ENCODE results near the gene POLD4. TPM values are rescaled to one million over a fixed set of nuclear protein-coding genes. Genes with fewer than 3 reads are reported as not detected.

POLD4 gene
- total RNA-seq, 1 experiment from 2014 or later, result 78.7 TPM

DNA sequence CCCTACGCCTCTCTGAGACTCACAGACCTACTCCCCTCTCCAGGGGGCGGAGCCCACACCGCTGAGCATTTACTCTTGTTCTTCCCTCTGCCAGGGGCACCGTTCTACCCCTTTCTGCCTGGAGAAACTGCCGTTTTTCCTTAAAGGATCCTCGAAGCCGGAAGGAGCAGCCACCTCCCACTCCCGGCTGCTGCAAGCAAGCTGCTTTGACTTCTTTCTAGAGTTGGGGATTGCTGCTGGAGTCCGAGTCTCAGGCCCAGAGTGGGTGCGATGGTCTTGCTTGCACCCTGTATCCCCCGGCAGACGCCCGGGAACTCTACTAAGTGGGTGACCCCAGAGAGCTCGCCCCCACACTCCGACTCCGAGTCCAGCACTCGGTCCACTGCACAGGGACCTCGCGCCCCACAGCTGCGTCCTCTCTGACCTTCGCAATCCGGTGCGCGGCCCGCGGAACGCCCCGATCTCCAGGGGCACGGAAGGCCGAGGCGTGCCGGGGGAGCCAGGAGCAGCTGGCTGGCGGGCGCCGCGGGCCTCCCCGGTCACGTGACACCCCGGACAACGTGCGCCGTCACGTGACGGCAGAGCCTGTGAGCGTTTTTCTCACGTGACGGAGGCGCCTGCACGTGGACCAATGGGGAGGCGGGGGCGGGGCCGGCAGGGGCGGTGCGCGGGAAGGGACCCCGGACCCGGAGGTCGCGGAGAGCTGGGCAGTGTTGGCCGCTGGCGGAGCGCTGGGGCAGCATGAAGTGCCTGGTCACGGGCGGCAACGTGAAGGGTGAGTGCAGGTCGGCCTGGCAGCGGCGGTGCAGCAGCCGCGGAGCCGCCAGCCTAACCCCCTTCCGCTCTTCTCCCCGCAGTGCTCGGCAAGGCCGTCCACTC is 38.2 kb upstream of the POLD4 start, which contains the start of gene RAD9A:
TSS of gene RAD9A (plus strand) at position 683 of the 879 bp plus-strand sequence. CDS start at position 742, 59 bp downstream.
- H3K4me3 ChIP-seq (ENCODE audit: low read depth in 2 of 2, low read length in 2 of 2), result peak within 1 kb of the TSS; percentile 87 to 100
- intact Hi-C loops (cut with micrococcal nuclease; ENCODE audit: unreplicated experiment), result no loop called here
- BruUV-seq (replicated peaks), result TSS peak; percentile 94

DNA sequence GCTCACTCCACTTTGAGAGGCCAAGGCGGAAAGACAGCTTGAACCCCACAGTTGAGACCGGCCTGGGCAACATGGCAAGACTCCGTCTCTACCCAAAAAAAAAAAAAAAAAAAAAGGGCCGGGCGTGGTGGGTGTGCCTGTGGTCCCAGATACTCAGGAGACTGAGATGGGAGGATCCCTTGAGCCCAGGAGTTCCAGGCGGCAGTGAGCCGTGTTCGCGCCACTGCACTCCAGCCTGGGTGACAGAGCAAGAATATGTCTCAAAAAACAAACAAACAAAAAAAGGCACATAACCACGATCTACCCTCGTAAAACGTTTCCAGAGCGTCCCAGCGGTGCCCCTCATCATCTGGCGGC is 37.6 kb upstream of the POLD4 start:
- DNase-seq (ENCODE audit: low read depth, low spot score), result no peak
- Histone ChIP-seq H3K4me1 (ENCODE audit: control insufficient read depth, insufficient read depth, low read length) (peaks cover 10% of the 10 kb centered on the region), H3K36me3 (ENCODE audit: control insufficient read depth, insufficient read depth, low read length) (no peaks in the 10 kb centered on the region), H3K27ac (ENCODE audit: low read length) (peak overlapping the region; percentile 88), H3K9me3 (ENCODE audit: control insufficient read depth, insufficient read depth, low read depth, low read length) (no peaks in the 10 kb centered on the region), H3K27me3 (ENCODE audit: control insufficient read depth, insufficient read depth, low read length) (no peaks in the 10 kb centered on the region), H3K4me3 (ENCODE audit: low read depth in 2 of 2, low read length in 2 of 2) (peak overlapping the region; percentile 87 to 100)
- TF ChIP-seq POLR2AphosphoS5 (IDR thresholded peaks at IDR 0.05; ENCODE audit: low read depth, low read length) (no peak), SIN3A (IDR thresholded peaks at IDR 0.05; ENCODE audit: borderline replicate concordance, insufficient read depth, low read depth, low read length) (no peak), TCF7L2 (IDR thresholded peaks at IDR 0.05; ENCODE audit: low read depth, low read length) (no peak)
- TF ChIP-seq, protein P1, sequence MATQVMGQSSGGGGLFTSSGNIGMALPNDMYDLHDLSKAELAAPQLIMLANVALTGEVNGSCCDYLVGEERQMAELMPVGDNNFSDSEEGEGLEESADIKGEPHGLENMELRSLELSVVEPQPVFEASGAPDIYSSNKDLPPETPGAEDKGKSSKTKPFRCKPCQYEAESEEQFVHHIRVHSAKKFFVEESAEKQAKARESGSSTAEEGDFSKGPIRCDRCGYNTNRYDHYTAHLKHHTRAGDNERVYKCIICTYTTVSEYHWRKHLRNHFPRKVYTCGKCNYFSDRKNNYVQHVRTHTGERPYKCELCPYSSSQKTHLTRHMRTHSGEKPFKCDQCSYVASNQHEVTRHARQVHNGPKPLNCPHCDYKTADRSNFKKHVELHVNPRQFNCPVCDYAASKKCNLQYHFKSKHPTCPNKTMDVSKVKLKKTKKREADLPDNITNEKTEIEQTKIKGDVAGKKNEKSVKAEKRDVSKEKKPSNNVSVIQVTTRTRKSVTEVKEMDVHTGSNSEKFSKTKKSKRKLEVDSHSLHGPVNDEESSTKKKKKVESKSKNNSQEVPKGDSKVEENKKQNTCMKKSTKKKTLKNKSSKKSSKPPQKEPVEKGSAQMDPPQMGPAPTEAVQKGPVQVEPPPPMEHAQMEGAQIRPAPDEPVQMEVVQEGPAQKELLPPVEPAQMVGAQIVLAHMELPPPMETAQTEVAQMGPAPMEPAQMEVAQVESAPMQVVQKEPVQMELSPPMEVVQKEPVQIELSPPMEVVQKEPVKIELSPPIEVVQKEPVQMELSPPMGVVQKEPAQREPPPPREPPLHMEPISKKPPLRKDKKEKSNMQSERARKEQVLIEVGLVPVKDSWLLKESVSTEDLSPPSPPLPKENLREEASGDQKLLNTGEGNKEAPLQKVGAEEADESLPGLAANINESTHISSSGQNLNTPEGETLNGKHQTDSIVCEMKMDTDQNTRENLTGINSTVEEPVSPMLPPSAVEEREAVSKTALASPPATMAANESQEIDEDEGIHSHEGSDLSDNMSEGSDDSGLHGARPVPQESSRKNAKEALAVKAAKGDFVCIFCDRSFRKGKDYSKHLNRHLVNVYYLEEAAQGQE (IDR thresholded peaks at IDR 0.05; ENCODE audit: insufficient read depth in 1 of 2, low read depth in 2 of 2, low read length in 1 of 2), result no peak
- ATAC-seq, result no peak
- ChIA-PET CTCF (no interaction called here), POLR2A (no interaction called here)
- no TSS peak for BruUV-seq (replicated peaks)
- intact Hi-C loops (cut with micrococcal nuclease; ENCODE audit: unreplicated experiment), result no loop called here
- in situ Hi-C loops (cut with HindIII; ENCODE audit: low pct_unique_long_range_greater_than_20kb, low sequenced_read_pairs), result no loop called here

More for the DNA sequence above, 38.2 kb upstream of the POLD4 start, which contains the start of gene RAD9A:
- TF ChIP-seq, protein P2, sequence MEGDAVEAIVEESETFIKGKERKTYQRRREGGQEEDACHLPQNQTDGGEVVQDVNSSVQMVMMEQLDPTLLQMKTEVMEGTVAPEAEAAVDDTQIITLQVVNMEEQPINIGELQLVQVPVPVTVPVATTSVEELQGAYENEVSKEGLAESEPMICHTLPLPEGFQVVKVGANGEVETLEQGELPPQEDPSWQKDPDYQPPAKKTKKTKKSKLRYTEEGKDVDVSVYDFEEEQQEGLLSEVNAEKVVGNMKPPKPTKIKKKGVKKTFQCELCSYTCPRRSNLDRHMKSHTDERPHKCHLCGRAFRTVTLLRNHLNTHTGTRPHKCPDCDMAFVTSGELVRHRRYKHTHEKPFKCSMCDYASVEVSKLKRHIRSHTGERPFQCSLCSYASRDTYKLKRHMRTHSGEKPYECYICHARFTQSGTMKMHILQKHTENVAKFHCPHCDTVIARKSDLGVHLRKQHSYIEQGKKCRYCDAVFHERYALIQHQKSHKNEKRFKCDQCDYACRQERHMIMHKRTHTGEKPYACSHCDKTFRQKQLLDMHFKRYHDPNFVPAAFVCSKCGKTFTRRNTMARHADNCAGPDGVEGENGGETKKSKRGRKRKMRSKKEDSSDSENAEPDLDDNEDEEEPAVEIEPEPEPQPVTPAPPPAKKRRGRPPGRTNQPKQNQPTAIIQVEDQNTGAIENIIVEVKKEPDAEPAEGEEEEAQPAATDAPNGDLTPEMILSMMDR (IDR thresholded peaks at IDR 0.05), result no peak
- TF ChIP-seq TCF7L2 (IDR thresholded peaks at IDR 0.05; ENCODE audit: low read depth, low read length), result no peak
- TF ChIP-seq, protein P1 (IDR thresholded peaks at IDR 0.05; ENCODE audit: insufficient read depth in 1 of 2, low read depth in 2 of 2, low read length in 1 of 2), result peak in 1 of 2 experiments; percentile 54; a peak in 1 of 4 replicates
- TF ChIP-seq POLR2AphosphoS5 (IDR thresholded peaks at IDR 0.05; ENCODE audit: low read depth, low read length), result peak; percentile 89
- peak; percentile 98; the same call in 1 of the 2 replicates for TF ChIP-seq SIN3A (IDR thresholded peaks at IDR 0.05; ENCODE audit: borderline replicate concordance, insufficient read depth, low read depth, low read length)
- ChIA-PET POLR2A (interaction anchor here (0.6 kb wide), 1 partner anchor 270 kb away, joined by 3 read pairs; no protein-coding TSS in a partner anchor), CTCF (interaction anchor here (0.5 kb wide), 1 partner anchor 311 kb away, joined by 4 read pairs; no protein-coding TSS in a partner anchor)
- peak; percentile 36 for DNase-seq (ENCODE audit: low read depth, low spot score)
- in situ Hi-C loops (cut with HindIII; ENCODE audit: low pct_unique_long_range_greater_than_20kb, low sequenced_read_pairs), result no loop called here
- Histone ChIP-seq H3K36me3 (ENCODE audit: control insufficient read depth, insufficient read depth, low read length) (no peaks in the 10 kb centered on the region; the same call in 1 of the 2 replicates), H3K27ac (ENCODE audit: low read length) (peak within 1 kb of the TSS; percentile 88), H3K27me3 (ENCODE audit: control insufficient read depth, insufficient read depth, low read length) (no peaks in the 10 kb centered on the region), H3K4me1 (ENCODE audit: control insufficient read depth, insufficient read depth, low read length) (peaks cover 12% of the 10 kb centered on the region), H3K9me3 (ENCODE audit: control insufficient read depth, insufficient read depth, low read depth, low read length) (no peaks in the 10 kb centered on the region)
- peak; percentile 83 for ATAC-seq
